WTC11 (cell line): ENCODE data around the gene GPATCH4. TPM values are rescaled to one million over a fixed set of nuclear protein-coding genes. Genes with fewer than 3 reads are reported as not detected.

Experiments
- ATAC-seq: fragments of 200-7000 bp; cut with Tn5 transposase; 2 replicates; pipeline ENCODE4 v1.10.0; 2021; ENCODE audit warnings: mild to moderate bottlenecking, moderate library complexity
- CTCF ChIA-PET: fragments of 300-600 bp; sonication (Branson Sonifier 250); formaldehyde crosslinking; loops from one replicate; lab custom pipeline; 2021; ENCODE audit warnings: antibody characterized with exemption; lab: Charles Lee
- POLR2A ChIA-PET: fragments of 350-600 bp; sonication (Branson Sonifier 250); formaldehyde crosslinking; loops from one replicate; lab custom pipeline; 2021; ENCODE audit warnings: antibody characterized with exemption; lab: Charles Lee
- DNase-seq: peaks from one replicate; pipeline ENCODE4 v3.0.0; 2021; ENCODE audit warnings: low spot score
- H3K27ac Mint-ChIP-seq: 2 replicates; pipeline ENCODE4 v1.8.0; 2021; ENCODE audit warnings: mixed read lengths
- H3K27me3 Mint-ChIP-seq: 2 replicates; pipeline ENCODE4 v1.8.0; 2021; ENCODE audit warnings: low read depth, mild to moderate bottlenecking, moderate library complexity, mixed read lengths
- H3K36me3 Mint-ChIP-seq: 2 replicates; pipeline ENCODE4 v1.8.0; 2021; ENCODE audit warnings: mixed read lengths
- H3K4me1 Mint-ChIP-seq: 2 replicates; pipeline ENCODE4 v1.8.0; 2022; ENCODE audit warnings: mixed read lengths
- H3K4me3 Mint-ChIP-seq: 2 replicates; pipeline ENCODE4 v1.8.0; 2021; ENCODE audit warnings: mild to moderate bottlenecking, moderate library complexity, mixed read lengths
- H3K9me3 Mint-ChIP-seq: 2 replicates; pipeline ENCODE4 v1.8.0; 2021; ENCODE audit warnings: mixed read lengths
- EMX1 ChIP-seq: fragments of 250-450 bp; sonication (Bioruptor Pico); IDR thresholded peaks from 2 replicates; pipeline ENCODE4 v1.8.0; 2021; ENCODE audit warnings: mild to moderate bottlenecking
- ETV6 ChIP-seq: sonication (generic); formaldehyde crosslinking; IDR thresholded peaks from 2 replicates; pipeline ENCODE4 v1.8.1; 2022; ENCODE audit warnings: mild to moderate bottlenecking, missing genetic modification reagents
- FOXK1 ChIP-seq: sonication (generic); formaldehyde crosslinking; IDR thresholded peaks from 2 replicates; pipeline ENCODE4 v1.8.0; 2022; ENCODE audit warnings: mild to moderate bottlenecking, moderate library complexity, missing genetic modification reagents
- NFE2L1 ChIP-seq: sonication (generic); formaldehyde crosslinking; IDR thresholded peaks from 2 replicates; pipeline ENCODE4 v1.8.1; 2023; ENCODE audit warnings: missing genetic modification reagents
- NR1H2 ChIP-seq: sonication (generic); formaldehyde crosslinking; IDR thresholded peaks from 2 replicates; pipeline ENCODE4 v1.9.0; 2021; ENCODE audit warnings: mild to moderate bottlenecking, moderate library complexity, missing genetic modification reagents
- NR2C2 ChIP-seq: sonication (generic); formaldehyde crosslinking; IDR thresholded peaks from 2 replicates; pipeline ENCODE4 v1.8.0; 2022; ENCODE audit warnings: mild to moderate bottlenecking, missing genetic modification reagents
- NR3C1 ChIP-seq: sonication (generic); formaldehyde crosslinking; conservative IDR thresholded peaks from 2 replicates; pipeline ENCODE4 v1.8.1; 2023; ENCODE audit warnings: low read depth, mild to moderate bottlenecking, missing genetic modification reagents
- PRRX2 ChIP-seq: fragments of 250-450 bp; sonication (Bioruptor Pico); IDR thresholded peaks from 2 replicates; pipeline ENCODE4 v1.8.0; 2021; ENCODE audit warnings: mild to moderate bottlenecking
- SMAD3 ChIP-seq: sonication (generic); formaldehyde crosslinking; IDR thresholded peaks from 2 replicates; pipeline ENCODE4 v1.8.0; 2022; ENCODE audit warnings: missing genetic modification reagents, mild to moderate bottlenecking, borderline replicate concordance
- TEAD4 ChIP-seq: sonication (generic); formaldehyde crosslinking; IDR thresholded peaks from 2 replicates; pipeline ENCODE4 v1.8.0; 2022; ENCODE audit warnings: mild to moderate bottlenecking, missing genetic modification reagents
- TP53 ChIP-seq: sonication (generic); formaldehyde crosslinking; IDR thresholded peaks from 2 replicates; pipeline ENCODE4 v1.8.1; 2023; ENCODE audit warnings: mild to moderate bottlenecking, missing genetic modification reagents
- ZNF138 ChIP-seq: sonication (generic); formaldehyde crosslinking; conservative IDR thresholded peaks from 2 replicates; pipeline ENCODE4 v1.8.1; 2022; ENCODE audit warnings: mild to moderate bottlenecking, moderate library complexity, missing genetic modification reagents
- ZNF232 ChIP-seq: sonication (generic); formaldehyde crosslinking; IDR thresholded peaks from 2 replicates; pipeline ENCODE4 v1.8.0; 2022; ENCODE audit warnings: mild to moderate bottlenecking, missing genetic modification reagents
- total RNA-seq: library from RNA; stranded (reverse); gene quantifications from 3 replicates; pipeline ENCODE4 v1.2.3, GENCODE V29; 2021
- TF ChIP-seq, protein P1 (sequence below): sonication (generic); formaldehyde crosslinking; IDR thresholded peaks from 2 replicates; pipeline ENCODE4 v1.8.0; 2022; ENCODE audit warnings: mild to moderate bottlenecking, missing genetic modification reagents
- TF ChIP-seq, protein P2 (sequence below): fragments of 250-450 bp; sonication (Bioruptor Pico); conservative IDR thresholded peaks from 2 replicates; pipeline ENCODE4 v1.9.0; 2021; ENCODE audit warnings: mild to moderate bottlenecking
- TF ChIP-seq, protein P3 (sequence below): sonication (generic); formaldehyde crosslinking; IDR thresholded peaks from 2 replicates; pipeline ENCODE4 v1.8.1; 2022; ENCODE audit warnings: missing genetic modification reagents, borderline replicate concordance
- TF ChIP-seq, protein P4 (sequence below): sonication (generic); formaldehyde crosslinking; IDR thresholded peaks from 2 replicates; pipeline ENCODE4 v1.8.1; 2022; ENCODE audit warnings: mild to moderate bottlenecking, missing genetic modification reagents, moderate library complexity, borderline replicate concordance
- TF ChIP-seq, protein P5 (sequence below): sonication (generic); formaldehyde crosslinking; IDR thresholded peaks from 2 replicates; pipeline ENCODE4 v1.8.1; 2023; ENCODE audit warnings: mild to moderate bottlenecking, missing genetic modification reagents, moderate library complexity
- TF ChIP-seq, protein P6 (sequence below): sonication (generic); formaldehyde crosslinking; IDR thresholded peaks from 2 replicates; pipeline ENCODE4 v1.8.1; 2023; ENCODE audit warnings: mild to moderate bottlenecking, missing genetic modification reagents
- TF ChIP-seq, protein P7 (sequence below): sonication (generic); formaldehyde crosslinking; conservative IDR thresholded peaks from 2 replicates; pipeline ENCODE4 v1.8.1; 2022; ENCODE audit warnings: mild to moderate bottlenecking, missing genetic modification reagents

GPATCH4 gene
- total RNA-seq, 1 experiment from 2014 or later: 50.1 TPM

DNA sequence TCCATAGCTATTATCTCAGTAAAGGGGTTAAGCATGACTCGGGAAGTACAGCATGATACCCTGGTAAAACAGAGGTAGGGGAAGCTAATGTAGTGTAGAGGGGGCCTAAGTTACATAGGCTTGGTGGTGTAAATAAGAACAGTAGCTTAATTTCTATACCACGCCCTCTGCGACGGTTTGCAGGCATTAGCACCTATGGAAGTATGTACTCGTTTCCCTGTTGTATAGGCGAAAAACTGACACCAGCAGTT, 10.2 kb downstream of the GPATCH4 start:
- H3K9me3 Mint-ChIP-seq: no peaks in the 10 kb centered on the region
- H3K27me3 Mint-ChIP-seq: no peaks in the 10 kb centered on the region; the same call in 1 of the 2 replicates
- POLR2A ChIA-PET: interaction anchor here (0.6 to 1.8 kb wide), 9 partner anchors 11 to 134 kb away, joined by 3 to 6 read pairs (median 3); partner anchors contain the start of gene GPATCH4
- CTCF ChIA-PET: interaction anchor here (0.9 to 3.4 kb wide), 20 partner anchors 9 to 337 kb away, joined by 3 to 28 read pairs (median 5); partner anchors contain the start of genes GPATCH4, HAPLN2, MEF2D and TTC24
- TF ChIP-seq, protein P1, sequence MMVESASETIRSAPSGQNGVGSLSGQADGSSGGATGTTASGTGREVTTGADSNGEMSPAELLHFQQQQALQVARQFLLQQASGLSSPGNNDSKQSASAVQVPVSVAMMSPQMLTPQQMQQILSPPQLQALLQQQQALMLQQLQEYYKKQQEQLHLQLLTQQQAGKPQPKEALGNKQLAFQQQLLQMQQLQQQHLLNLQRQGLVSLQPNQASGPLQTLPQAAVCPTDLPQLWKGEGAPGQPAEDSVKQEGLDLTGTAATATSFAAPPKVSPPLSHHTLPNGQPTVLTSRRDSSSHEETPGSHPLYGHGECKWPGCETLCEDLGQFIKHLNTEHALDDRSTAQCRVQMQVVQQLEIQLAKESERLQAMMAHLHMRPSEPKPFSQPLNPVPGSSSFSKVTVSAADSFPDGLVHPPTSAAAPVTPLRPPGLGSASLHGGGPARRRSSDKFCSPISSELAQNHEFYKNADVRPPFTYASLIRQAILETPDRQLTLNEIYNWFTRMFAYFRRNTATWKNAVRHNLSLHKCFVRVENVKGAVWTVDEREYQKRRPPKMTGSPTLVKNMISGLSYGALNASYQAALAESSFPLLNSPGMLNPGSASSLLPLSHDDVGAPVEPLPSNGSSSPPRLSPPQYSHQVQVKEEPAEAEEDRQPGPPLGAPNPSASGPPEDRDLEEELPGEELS (CRISPR knock-in tag): no peak
- TF ChIP-seq, protein P2, sequence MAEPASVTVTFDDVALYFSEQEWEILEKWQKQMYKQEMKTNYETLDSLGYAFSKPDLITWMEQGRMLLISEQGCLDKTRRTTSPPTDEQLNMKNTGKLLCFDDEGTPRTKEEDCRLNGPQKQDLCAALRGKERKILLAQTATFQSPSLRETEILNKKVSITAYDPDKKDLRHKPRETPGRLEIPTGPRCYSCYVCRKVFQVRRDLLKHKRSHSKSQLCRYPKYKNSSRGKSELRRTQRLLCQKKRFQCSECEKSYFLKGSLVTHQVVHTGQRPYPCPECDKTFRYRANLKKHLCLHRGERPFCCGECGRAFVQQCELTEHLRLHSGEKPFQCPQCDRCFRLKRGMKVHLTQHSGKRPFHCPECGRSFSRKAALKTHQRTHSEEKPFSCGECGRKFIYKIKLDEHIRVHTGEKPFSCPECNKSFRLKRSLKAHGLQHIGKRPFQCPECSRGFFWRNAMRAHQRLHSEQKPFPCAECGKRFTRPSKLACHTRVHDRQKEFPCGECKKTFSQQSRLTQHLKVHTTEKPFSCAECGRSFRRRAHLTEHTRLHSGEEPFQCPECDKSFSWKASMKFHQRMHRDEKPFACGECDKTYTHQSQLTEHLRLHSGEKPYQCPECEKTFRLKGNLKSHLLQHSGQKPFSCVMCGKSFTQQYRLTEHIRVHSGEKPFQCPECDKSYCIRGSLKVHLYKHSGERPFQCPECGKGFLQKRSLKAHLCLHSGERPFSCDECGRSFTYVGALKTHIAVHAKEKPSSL: no peak
- TF ChIP-seq NFE2L1 (CRISPR knock-in tag): no peak
- TF ChIP-seq TP53 (CRISPR knock-in tag): no peak
- TF ChIP-seq ETV6 (CRISPR knock-in tag): no peak
- TF ChIP-seq NR2C2: no peak
- no peak for TF ChIP-seq FOXK1
- TF ChIP-seq PRRX2 (CRISPR knock-in tag): no peak
- no peak for TF ChIP-seq NR3C1 (CRISPR knock-in tag)
- TF ChIP-seq, protein P3, sequence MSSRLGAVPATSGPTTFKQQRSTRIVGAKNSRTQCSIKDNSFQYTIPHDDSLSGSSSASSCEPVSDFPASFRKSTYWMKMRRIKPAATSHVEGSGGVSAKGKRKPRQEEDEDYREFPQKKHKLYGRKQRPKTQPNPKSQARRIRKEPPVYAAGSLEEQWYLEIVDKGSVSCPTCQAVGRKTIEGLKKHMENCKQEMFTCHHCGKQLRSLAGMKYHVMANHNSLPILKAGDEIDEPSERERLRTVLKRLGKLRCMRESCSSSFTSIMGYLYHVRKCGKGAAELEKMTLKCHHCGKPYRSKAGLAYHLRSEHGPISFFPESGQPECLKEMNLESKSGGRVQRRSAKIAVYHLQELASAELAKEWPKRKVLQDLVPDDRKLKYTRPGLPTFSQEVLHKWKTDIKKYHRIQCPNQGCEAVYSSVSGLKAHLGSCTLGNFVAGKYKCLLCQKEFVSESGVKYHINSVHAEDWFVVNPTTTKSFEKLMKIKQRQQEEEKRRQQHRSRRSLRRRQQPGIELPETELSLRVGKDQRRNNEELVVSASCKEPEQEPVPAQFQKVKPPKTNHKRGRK (CRISPR knock-in tag): no peak
- no peak for TF ChIP-seq SMAD3 (CRISPR knock-in tag)
- no peak for TF ChIP-seq ZNF232 (CRISPR knock-in tag)
- TF ChIP-seq, protein P4, sequence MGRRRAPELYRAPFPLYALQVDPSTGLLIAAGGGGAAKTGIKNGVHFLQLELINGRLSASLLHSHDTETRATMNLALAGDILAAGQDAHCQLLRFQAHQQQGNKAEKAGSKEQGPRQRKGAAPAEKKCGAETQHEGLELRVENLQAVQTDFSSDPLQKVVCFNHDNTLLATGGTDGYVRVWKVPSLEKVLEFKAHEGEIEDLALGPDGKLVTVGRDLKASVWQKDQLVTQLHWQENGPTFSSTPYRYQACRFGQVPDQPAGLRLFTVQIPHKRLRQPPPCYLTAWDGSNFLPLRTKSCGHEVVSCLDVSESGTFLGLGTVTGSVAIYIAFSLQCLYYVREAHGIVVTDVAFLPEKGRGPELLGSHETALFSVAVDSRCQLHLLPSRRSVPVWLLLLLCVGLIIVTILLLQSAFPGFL (CRISPR knock-in tag): no peak
- TF ChIP-seq, protein P5, sequence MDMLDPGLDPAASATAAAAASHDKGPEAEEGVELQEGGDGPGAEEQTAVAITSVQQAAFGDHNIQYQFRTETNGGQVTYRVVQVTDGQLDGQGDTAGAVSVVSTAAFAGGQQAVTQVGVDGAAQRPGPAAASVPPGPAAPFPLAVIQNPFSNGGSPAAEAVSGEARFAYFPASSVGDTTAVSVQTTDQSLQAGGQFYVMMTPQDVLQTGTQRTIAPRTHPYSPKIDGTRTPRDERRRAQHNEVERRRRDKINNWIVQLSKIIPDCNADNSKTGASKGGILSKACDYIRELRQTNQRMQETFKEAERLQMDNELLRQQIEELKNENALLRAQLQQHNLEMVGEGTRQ (CRISPR knock-in tag): no peak
- no peak for TF ChIP-seq EMX1 (CRISPR knock-in tag)
- no peak for TF ChIP-seq TEAD4
- no peak for TF ChIP-seq ZNF138
- TF ChIP-seq, protein P6, sequence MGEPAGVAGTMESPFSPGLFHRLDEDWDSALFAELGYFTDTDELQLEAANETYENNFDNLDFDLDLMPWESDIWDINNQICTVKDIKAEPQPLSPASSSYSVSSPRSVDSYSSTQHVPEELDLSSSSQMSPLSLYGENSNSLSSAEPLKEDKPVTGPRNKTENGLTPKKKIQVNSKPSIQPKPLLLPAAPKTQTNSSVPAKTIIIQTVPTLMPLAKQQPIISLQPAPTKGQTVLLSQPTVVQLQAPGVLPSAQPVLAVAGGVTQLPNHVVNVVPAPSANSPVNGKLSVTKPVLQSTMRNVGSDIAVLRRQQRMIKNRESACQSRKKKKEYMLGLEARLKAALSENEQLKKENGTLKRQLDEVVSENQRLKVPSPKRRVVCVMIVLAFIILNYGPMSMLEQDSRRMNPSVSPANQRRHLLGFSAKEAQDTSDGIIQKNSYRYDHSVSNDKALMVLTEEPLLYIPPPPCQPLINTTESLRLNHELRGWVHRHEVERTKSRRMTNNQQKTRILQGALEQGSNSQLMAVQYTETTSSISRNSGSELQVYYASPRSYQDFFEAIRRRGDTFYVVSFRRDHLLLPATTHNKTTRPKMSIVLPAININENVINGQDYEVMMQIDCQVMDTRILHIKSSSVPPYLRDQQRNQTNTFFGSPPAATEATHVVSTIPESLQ (CRISPR knock-in tag): no peak
- TF ChIP-seq, protein P7, sequence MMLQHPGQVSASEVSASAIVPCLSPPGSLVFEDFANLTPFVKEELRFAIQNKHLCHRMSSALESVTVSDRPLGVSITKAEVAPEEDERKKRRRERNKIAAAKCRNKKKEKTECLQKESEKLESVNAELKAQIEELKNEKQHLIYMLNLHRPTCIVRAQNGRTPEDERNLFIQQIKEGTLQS (CRISPR knock-in tag): no peak
- TF ChIP-seq NR1H2 (CRISPR knock-in tag): no peak
- ATAC-seq (peak; percentile 5), DNase-seq (no peak)
- peaks cover 16% of the 10 kb centered on the region for H3K4me1 Mint-ChIP-seq
- peak overlapping the region; percentile 94 for H3K27ac Mint-ChIP-seq
- H3K4me3 Mint-ChIP-seq: peak overlapping the region; percentile 79
- peaks cover 22% of the 10 kb centered on the region for H3K36me3 Mint-ChIP-seq
